Measurements from ENCODE around the gene LEAP2.

The LEAP2 gene

GRCh38 chr5:132877938-132878337 lies 4.5 kb downstream of the LEAP2 start:
- no peak for DNase-seq (ENCODE audit: low read depth in 3 of 3)

- no peak for DNase-seq (ENCODE audit: low read depth in 3 of 3)
These were observed 9.9 kb downstream of the LEAP2 start for GRCh38 chr5:132883261-132883834.

- no peak for DNase-seq (ENCODE audit: low read depth in 3 of 3)
These were observed 11.1 kb downstream of the LEAP2 start for GRCh38 chr5:132884548-132884947.

- DNase-seq (ENCODE audit: low read depth in 3 of 3) = no peak
These were observed 12.8 kb downstream of the LEAP2 start for GRCh38 chr5:132886064-132886823.

- no peak for DNase-seq (ENCODE audit: low read depth in 3 of 3)
These were observed 13.8 kb downstream of the LEAP2 start for GRCh38 chr5:132887283-132887682.

GRCh38 chr5:132889501-132889900 lies 16.0 kb downstream of the LEAP2 start:
- no peak for DNase-seq (ENCODE audit: low read depth in 3 of 3)

- no peak for DNase-seq (ENCODE audit: low read depth in 3 of 3)
These were observed 17.3 kb downstream of the LEAP2 start for GRCh38 chr5:132890817-132891216.

- no peak for DNase-seq (ENCODE audit: low read depth in 3 of 3)
These were observed 22.3 kb downstream of the LEAP2 start for GRCh38 chr5:132895719-132896305.

- DNase-seq (ENCODE audit: low read depth in 3 of 3) = no peak
These were observed 23.2 kb downstream of the LEAP2 start for GRCh38 chr5:132896685-132897084.

GRCh38 chr5:132898094-132898493 lies 24.6 kb downstream of the LEAP2 start:
- no peak for DNase-seq (ENCODE audit: low read depth in 3 of 3)

- no peak for DNase-seq (ENCODE audit: low read depth in 3 of 3)
These were observed 27.6 kb downstream of the LEAP2 start for GRCh38 chr5:132901036-132901435.

GRCh38 chr5:132901730-132902129 lies 28.3 kb downstream of the LEAP2 start:
- DNase-seq (ENCODE audit: low read depth in 3 of 3) = no peak

GRCh38 chr5:132905938-132906337 lies 32.5 kb downstream of the LEAP2 start:
- DNase-seq (ENCODE audit: low read depth in 3 of 3) = no peak

GRCh38 chr5:132907161-132907560 lies 33.7 kb downstream of the LEAP2 start:
- no peak for DNase-seq (ENCODE audit: low read depth in 3 of 3)

- no peak for DNase-seq (ENCODE audit: low read depth in 3 of 3)
These were observed 36.2 kb downstream of the LEAP2 start for GRCh38 chr5:132909702-132910101.

- DNase-seq (ENCODE audit: low read depth in 3 of 3) = no peak
These were observed 42.2 kb downstream of the LEAP2 start for GRCh38 chr5:132915681-132916080.

- no peak for DNase-seq (ENCODE audit: low read depth in 3 of 3)
These were observed 42.6 kb downstream of the LEAP2 start for GRCh38 chr5:132916086-132916485.

All from stimulated activated CD4-positive, alpha-beta T cell treated with anti-CD3 and anti-CD28 coated beads, TNF-alpha, amount 100 ng/mL, for 4 hours (primary cell).